Tibial nerve (tissue), 4 donors: Measurements from ENCODE around the gene PRUNE1. TPM values are rescaled to one million over a fixed set of nuclear protein-coding genes. Genes with fewer than 3 reads are reported as not detected.

Experiments
- DNase-seq, 2 donors: peaks; one replicate each; pipeline ENCODE4 v3.0.0-alpha.2; 2019; ENCODE audit warnings: low spot score in 2 of 2
- H3K27ac ChIP-seq, 4 donors: fragments of 200-600 bp; sonication (generic) in 3 of 4; one replicate each; pipeline ENCODE4 v1.5.1; 2017 to 2019; ENCODE audit warnings: mild to moderate bottlenecking in 1 of 4
- H3K27me3 ChIP-seq, 2 donors: fragments of 200-600 bp; sonication (generic) in 1 of 2; one replicate each; pipeline versions ENCODE4 v1.5.1 to v1.6.0; 2017 to 2019
- H3K36me3 ChIP-seq, 3 donors: fragments of 200-600 bp; sonication (generic); one replicate each; pipeline ENCODE4 v1.5.1; 2018 to 2019
- H3K4me1 ChIP-seq, 4 donors: fragments of 200-600 bp; sonication (generic) in 3 of 4; one replicate each; pipeline ENCODE4 v1.5.1; 2017 to 2019
- H3K4me3 ChIP-seq, 4 donors: fragments of 200-600 bp; sonication (generic) in 3 of 4; one replicate each; pipeline ENCODE4 v1.5.1; 2017 to 2019; ENCODE audit warnings: mild to moderate bottlenecking in 1 of 4, moderate library complexity in 1 of 4
- H3K9me3 ChIP-seq, 4 donors: fragments of 200-600 bp; sonication (generic) in 3 of 4; one replicate each; pipeline ENCODE4 v1.5.1; 2017 to 2019
- CTCF ChIP-seq, 5 experiments: fragments of 200-600 bp in 3 of 5; fragments of 450-650 bp in 2 of 5; sonication (generic) in 3 of 5; IDR thresholded peaks; one replicate each; pipeline ENCODE4 v1.5.1; 2016 to 2019; ENCODE audit warnings: antibody characterized with exemption in 5 of 5, mild to moderate bottlenecking in 3 of 5, moderate library complexity in 2 of 5
- EP300 ChIP-seq, 2 donors: sonication (generic); formaldehyde crosslinking; IDR thresholded peaks; one replicate each; pipeline ENCODE4 v1.6.1; 2017; ENCODE audit warnings: antibody characterized with exemption in 2 of 2, mild to moderate bottlenecking in 1 of 2
- POLR2A ChIP-seq, 2 donors: fragments of 450-650 bp; IDR thresholded peaks; one replicate each; pipeline ENCODE4 v1.6.1; 2017; ENCODE audit warnings: antibody characterized with exemption in 2 of 2, mild to moderate bottlenecking in 2 of 2, moderate library complexity in 2 of 2
- WGBS, 2 donors: methylation state at CpG; one replicate each; pipeline ENCODE4 v1.1.5; 2018; 5-methylcytosine and 5-hydroxymethylcytosine counted together
- total RNA-seq, 4 donors: library from RNA; depleted of rRNA; stranded (reverse); fragments of >200 nt; gene quantifications; one replicate each; pipeline ENCODE4 v1.1.0, GENCODE V29; 2016

The PRUNE1 gene
- total RNA-seq, 4 donors from 2014 or later = 22.0 to 40.4 (median 28.5) TPM

- H3K9me3 ChIP-seq = no peaks in the 10 kb centered on the region
- H3K4me1 ChIP-seq = peaks cover 0 to 85% (median 35%) of the 10 kb centered on the region in 4 donors
- no peak for TF ChIP-seq CTCF (IDR thresholded peaks at IDR 0.05)
- no peak for TF ChIP-seq POLR2A (IDR thresholded peaks at IDR 0.05)
- TF ChIP-seq EP300 (IDR thresholded peaks at IDR 0.05) = no peak
- no peak for DNase-seq
- no peak overlapping the region for H3K4me3 ChIP-seq
- peak overlapping the region in 2 of 4 donors; percentile 85 to 86 for H3K27ac ChIP-seq
- no peaks in the 10 kb centered on the region for H3K27me3 ChIP-seq
- peaks cover 0 to 63% (median 8%) of the 10 kb centered on the region in 3 donors for H3K36me3 ChIP-seq
- WGBS, 2 donors = 93 to 94% methylated on average over 3 of the region's 3 CpGs
Measured at GRCh38 chr1:151000408-151000807, 7.8 kb upstream of the PRUNE1 start.

GRCh38 chr1:151001602-151002001, 6.6 kb upstream of the PRUNE1 start:
- H3K27ac ChIP-seq = peak overlapping the region in 2 of 4 donors; percentile 86 to 91
- WGBS, 2 donors = 71 to 72% methylated on average over 4 of the region's 4 CpGs
- H3K4me3 ChIP-seq = no peak overlapping the region
- no peaks in the 10 kb centered on the region for H3K27me3 ChIP-seq
- TF ChIP-seq EP300 (IDR thresholded peaks at IDR 0.05) (no peak), CTCF (IDR thresholded peaks at IDR 0.05) (no peak), POLR2A (IDR thresholded peaks at IDR 0.05) (no peak)
- no peak for DNase-seq
- peaks cover 0 to 78% (median 34%) of the 10 kb centered on the region in 4 donors for H3K4me1 ChIP-seq
- peaks cover 0 to 60% (median 8%) of the 10 kb centered on the region in 3 donors for H3K36me3 ChIP-seq
- H3K9me3 ChIP-seq = no peaks in the 10 kb centered on the region

- H3K27ac ChIP-seq = peak overlapping the region in 2 of 4 donors; percentile 91 to 96
Measured at GRCh38 chr1:151002051-151002450, 6.2 kb upstream of the PRUNE1 start.

GRCh38 chr1:151002611-151003010, 5.6 kb upstream of the PRUNE1 start:
- Histone ChIP-seq H3K27ac (peak overlapping the region in 3 of 4 donors; percentile 40 to 96 (median 91)), H3K4me1 (peaks cover 0 to 82% (median 42%) of the 10 kb centered on the region in 4 donors), H3K9me3 (no peaks in the 10 kb centered on the region), H3K4me3 (peak overlapping the region in 1 of 4 donors; percentile 58), H3K36me3 (peaks cover 0 to 50% (median 5%) of the 10 kb centered on the region in 3 donors), H3K27me3 (no peaks in the 10 kb centered on the region)
- 28 to 32% methylated on average over 2 of the region's 2 CpGs for WGBS, 2 donors
- DNase-seq = no peak
- TF ChIP-seq EP300 (IDR thresholded peaks at IDR 0.05) = no peak
- no peak for TF ChIP-seq CTCF (IDR thresholded peaks at IDR 0.05)
- TF ChIP-seq POLR2A (IDR thresholded peaks at IDR 0.05) = no peak

More at GRCh38 chr1:151002051-151002450, 6.2 kb upstream of the PRUNE1 start:
- no peaks in the 10 kb centered on the region for H3K27me3 ChIP-seq
- H3K4me1 ChIP-seq = peaks cover 0 to 77% (median 36%) of the 10 kb centered on the region in 4 donors
- H3K36me3 ChIP-seq = peaks cover 0 to 55% (median 8%) of the 10 kb centered on the region in 3 donors
- TF ChIP-seq CTCF (IDR thresholded peaks at IDR 0.05) = no peak
- no peak for TF ChIP-seq EP300 (IDR thresholded peaks at IDR 0.05)
- no peak for TF ChIP-seq POLR2A (IDR thresholded peaks at IDR 0.05)
- WGBS, 2 donors = 71 to 79% methylated on average over 3 of the region's 3 CpGs
- H3K9me3 ChIP-seq = no peaks in the 10 kb centered on the region
- DNase-seq = no peak
- H3K4me3 ChIP-seq = peak overlapping the region in 1 of 4 donors; percentile 58

- TF ChIP-seq POLR2A (IDR thresholded peaks at IDR 0.05) (no peak), EP300 (IDR thresholded peaks at IDR 0.05) (no peak), CTCF (IDR thresholded peaks at IDR 0.05) (no peak)
- Histone ChIP-seq H3K27ac (peak overlapping the region in 3 of 4 donors; percentile 40 to 96 (median 91)), H3K36me3 (peaks cover 0 to 44% (median 0%) of the 10 kb centered on the region in 3 donors), H3K4me3 (peak overlapping the region in 3 of 4 donors; percentile 14 to 71 (median 58)), H3K9me3 (no peaks in the 10 kb centered on the region), H3K4me1 (peaks cover 0 to 85% (median 46%) of the 10 kb centered on the region in 4 donors), H3K27me3 (no peaks in the 10 kb centered on the region)
- DNase-seq = no peak
Measured at GRCh38 chr1:151003180-151003579, 5.1 kb upstream of the PRUNE1 start.
